ENCODE data around the gene PNPLA6. TPM values are rescaled to one million over a fixed set of nuclear protein-coding genes. Genes with fewer than 3 reads are reported as not detected.

Gene PNPLA6
- total and polyA plus RNA-seq, 9 of the 15 experiments (the other 6 are each of a cell fraction or from before 2014, with no cell fraction given) = 0.07 to 30.2 (median 8.3) TPM

- TF ChIP-seq POLR2G (IDR thresholded peaks at IDR 0.05; ENCODE audit: low read depth, low read length) = peak; percentile 41; the same call in 1 of the 2 replicates
- TF ChIP-seq SNAPC5 (CRISPR knock-in tag; IDR thresholded peaks at IDR 0.05) = no peak
- TF ChIP-seq ZNF766 (CRISPR knock-in tag; conservative IDR thresholded peaks at IDR 0.05) = 0 out of 2 replicates have a peak, but pooled peaks have one; percentile 35
- 0 out of 2 replicates have a peak, but pooled peaks have one; percentile 3 for TF ChIP-seq MAFK (IDR thresholded peaks at IDR 0.05; ENCODE audit: low read length)
- TF ChIP-seq BHLHE40 (IDR thresholded peaks at IDR 0.05; ENCODE audit: low read length) = peak; percentile 78
- no peak for TF ChIP-seq ARID2 (IDR thresholded peaks at IDR 0.05)
- 0 out of 2 replicates have a peak, but pooled peaks have one; percentile 20 for TF ChIP-seq MTA3 (IDR thresholded peaks at IDR 0.05; ENCODE audit: borderline replicate concordance)
- no peak for TF ChIP-seq ZNF445 (CRISPR knock-in tag; IDR thresholded peaks at IDR 0.05; ENCODE audit: low read depth)
- TF ChIP-seq USF2 (CRISPR knock-in tag; IDR thresholded peaks at IDR 0.05) = peak; percentile 82
- TF ChIP-seq, protein P1, sequence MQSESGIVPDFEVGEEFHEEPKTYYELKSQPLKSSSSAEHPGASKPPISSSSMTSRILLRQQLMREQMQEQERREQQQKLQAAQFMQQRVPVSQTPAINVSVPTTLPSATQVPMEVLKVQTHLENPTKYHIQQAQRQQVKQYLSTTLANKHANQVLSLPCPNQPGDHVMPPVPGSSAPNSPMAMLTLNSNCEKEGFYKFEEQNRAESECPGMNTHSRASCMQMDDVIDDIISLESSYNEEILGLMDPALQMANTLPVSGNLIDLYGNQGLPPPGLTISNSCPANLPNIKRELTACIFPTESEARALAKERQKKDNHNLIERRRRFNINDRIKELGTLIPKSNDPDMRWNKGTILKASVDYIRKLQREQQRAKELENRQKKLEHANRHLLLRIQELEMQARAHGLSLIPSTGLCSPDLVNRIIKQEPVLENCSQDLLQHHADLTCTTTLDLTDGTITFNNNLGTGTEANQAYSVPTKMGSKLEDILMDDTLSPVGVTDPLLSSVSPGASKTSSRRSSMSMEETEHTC (IDR thresholded peaks at IDR 0.05) = 0 out of 2 replicates have a peak, but pooled peaks have one; percentile 64
- no peak for TF ChIP-seq ZNF407 (IDR thresholded peaks at IDR 0.05; ENCODE audit: low read depth)
- TF ChIP-seq, protein P2, sequence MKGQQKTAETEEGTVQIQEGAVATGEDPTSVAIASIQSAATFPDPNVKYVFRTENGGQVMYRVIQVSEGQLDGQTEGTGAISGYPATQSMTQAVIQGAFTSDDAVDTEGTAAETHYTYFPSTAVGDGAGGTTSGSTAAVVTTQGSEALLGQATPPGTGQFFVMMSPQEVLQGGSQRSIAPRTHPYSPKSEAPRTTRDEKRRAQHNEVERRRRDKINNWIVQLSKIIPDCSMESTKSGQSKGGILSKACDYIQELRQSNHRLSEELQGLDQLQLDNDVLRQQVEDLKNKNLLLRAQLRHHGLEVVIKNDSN (CRISPR knock-in tag; IDR thresholded peaks at IDR 0.05) = peak; percentile 92
- TF ChIP-seq TOE1 (IDR thresholded peaks at IDR 0.05; ENCODE audit: borderline replicate concordance) = peak; percentile 79
- TF ChIP-seq TOE1 (CRISPR knock-in tag; IDR thresholded peaks at IDR 0.05; ENCODE audit: borderline replicate concordance, low read depth) = no peak
- peak; percentile 30; the same call in 1 of the 2 replicates for TF ChIP-seq TEAD4 (IDR thresholded peaks at IDR 0.05; ENCODE audit: low read length)
- no peak for TF ChIP-seq TEAD4 (CRISPR knock-in tag; IDR thresholded peaks at IDR 0.05; ENCODE audit: borderline replicate concordance)
Observed at GRCh38 chr19:7505682-7506384, 29.7 kb upstream of the PNPLA6 start (continued).
